ENCODE measurements around the gene STK39.

DNA sequence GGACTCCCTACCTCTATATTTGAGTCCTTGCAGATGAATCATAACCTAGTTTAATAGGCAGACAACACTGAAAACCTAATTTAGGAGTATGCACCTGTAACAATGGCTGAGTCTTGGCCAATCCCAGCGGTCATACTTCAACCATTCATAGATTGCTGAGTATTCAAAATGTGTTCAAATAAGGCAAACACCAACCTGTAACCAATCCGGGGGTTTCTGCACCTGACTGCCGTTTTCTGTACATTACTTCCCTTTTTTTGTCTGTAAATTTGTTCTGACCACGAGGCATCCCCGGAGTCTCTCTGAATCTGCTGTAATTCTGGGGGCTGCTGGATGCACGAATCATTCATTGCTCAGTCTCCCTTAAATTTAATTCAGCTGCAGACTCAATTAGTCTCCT lies 338.6 kb downstream of the STK39 start:
- TF ChIP-seq CTCF (IDR thresholded peaks at IDR 0.05) (no peak), POLR2A (IDR thresholded peaks at IDR 0.05) (no peak)

Measured in lower leg skin (tissue), 3 donors.